Brain microvascular endothelial cell (primary cell): Measurements from ENCODE around the gene GPR150.

Experiments
- DNase-seq: peaks from one replicate; pipeline ENCODE4 v3.0.0-alpha.2; 2020
- H3K27ac ChIP-seq: fragments of 250-450 bp; sonication (Bioruptor Pico); 2 replicates; pipeline ENCODE4 v1.5.1; 2020; ENCODE audit warnings: mild to moderate bottlenecking, moderate library complexity
- H3K27me3 ChIP-seq: fragments of 250-450 bp; sonication (Bioruptor Pico); replicated peaks from 2 replicates; pipeline ENCODE4 v1.5.1; 2020; ENCODE audit warnings: mild to moderate bottlenecking
- H3K36me3 ChIP-seq: fragments of 250-450 bp; sonication (Bioruptor Pico); replicated peaks from 2 replicates; pipeline ENCODE4 v1.5.1; 2020; ENCODE audit warnings: mild to moderate bottlenecking
- H3K4me3 ChIP-seq: 2 replicates; pipeline ENCODE4 v1.5.1; 2011; ENCODE audit warnings: low read depth, mild to moderate bottlenecking, control low read depth, low read length, moderate library complexity
- in situ Hi-C: cut with HindIII; loops from 2 replicates; pipeline ENCODE4 v1.10.0; 2017; ENCODE audit warnings: low sequenced_read_pairs, low pct_ligation_motif_present
- TF ChIP-seq, protein P1 (sequence below): IDR thresholded peaks from 2 replicates; pipeline ENCODE4 v1.5.1; 2011; ENCODE audit warnings: low read depth, mild to moderate bottlenecking, moderate library complexity, low read length, control low read depth, inconsistent platforms; ENCODE audit errors: missing control alignments

The GPR150 gene

GRCh38 chr5:95647886-95648860, 28.3 kb downstream of the GPR150 start:
- TF ChIP-seq, protein P1, sequence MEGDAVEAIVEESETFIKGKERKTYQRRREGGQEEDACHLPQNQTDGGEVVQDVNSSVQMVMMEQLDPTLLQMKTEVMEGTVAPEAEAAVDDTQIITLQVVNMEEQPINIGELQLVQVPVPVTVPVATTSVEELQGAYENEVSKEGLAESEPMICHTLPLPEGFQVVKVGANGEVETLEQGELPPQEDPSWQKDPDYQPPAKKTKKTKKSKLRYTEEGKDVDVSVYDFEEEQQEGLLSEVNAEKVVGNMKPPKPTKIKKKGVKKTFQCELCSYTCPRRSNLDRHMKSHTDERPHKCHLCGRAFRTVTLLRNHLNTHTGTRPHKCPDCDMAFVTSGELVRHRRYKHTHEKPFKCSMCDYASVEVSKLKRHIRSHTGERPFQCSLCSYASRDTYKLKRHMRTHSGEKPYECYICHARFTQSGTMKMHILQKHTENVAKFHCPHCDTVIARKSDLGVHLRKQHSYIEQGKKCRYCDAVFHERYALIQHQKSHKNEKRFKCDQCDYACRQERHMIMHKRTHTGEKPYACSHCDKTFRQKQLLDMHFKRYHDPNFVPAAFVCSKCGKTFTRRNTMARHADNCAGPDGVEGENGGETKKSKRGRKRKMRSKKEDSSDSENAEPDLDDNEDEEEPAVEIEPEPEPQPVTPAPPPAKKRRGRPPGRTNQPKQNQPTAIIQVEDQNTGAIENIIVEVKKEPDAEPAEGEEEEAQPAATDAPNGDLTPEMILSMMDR, result no peak
- in situ Hi-C loops, result no loop called here
- Histone ChIP-seq H3K27ac (no peak overlapping the region), H3K4me3 (no peak overlapping the region), H3K36me3 (no peaks in the 10 kb centered on the region), H3K27me3 (no peaks in the 10 kb centered on the region)
- DNase-seq, result no peak

DNA sequence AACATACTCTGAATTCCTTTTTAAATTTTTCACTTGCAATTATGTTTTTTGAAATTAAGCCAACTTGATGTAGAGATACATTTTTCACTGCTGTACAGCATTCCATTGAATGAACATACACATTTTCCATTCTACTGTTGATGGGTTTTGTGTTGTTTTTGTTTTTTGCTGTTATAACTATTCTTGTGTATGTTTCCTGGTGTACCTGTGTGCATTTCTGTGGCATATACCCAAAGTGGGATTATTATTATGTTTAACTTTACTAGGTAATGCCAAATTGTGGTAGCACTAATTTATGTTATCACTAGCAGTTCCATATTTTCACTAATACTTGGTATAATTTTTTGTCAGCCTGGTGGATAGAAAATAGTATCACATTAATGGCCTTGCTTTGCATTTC, 29.4 kb downstream of the GPR150 start:
- Histone ChIP-seq H3K36me3 (no peaks in the 10 kb centered on the region), H3K27ac (no peak overlapping the region), H3K27me3 (no peaks in the 10 kb centered on the region), H3K4me3 (no peak overlapping the region)
- TF ChIP-seq, protein P1, result no peak
- in situ Hi-C loops, result no loop called here
- no peak for DNase-seq

- H3K36me3 ChIP-seq, result no peaks in the 10 kb centered on the region
- TF ChIP-seq, protein P1, result no peak
- in situ Hi-C loops, result loop anchor here (25.0 kb wide), 1 partner anchor 187 kb away; no protein-coding TSS in a partner anchor
- H3K27me3 ChIP-seq, result no peaks in the 10 kb centered on the region
- DNase-seq, result no peak
- no peak overlapping the region for H3K27ac ChIP-seq
- H3K4me3 ChIP-seq, result no peak overlapping the region
Measured at GRCh38 chr5:95649842-95650620, 30.1 kb downstream of the GPR150 start.

DNA sequence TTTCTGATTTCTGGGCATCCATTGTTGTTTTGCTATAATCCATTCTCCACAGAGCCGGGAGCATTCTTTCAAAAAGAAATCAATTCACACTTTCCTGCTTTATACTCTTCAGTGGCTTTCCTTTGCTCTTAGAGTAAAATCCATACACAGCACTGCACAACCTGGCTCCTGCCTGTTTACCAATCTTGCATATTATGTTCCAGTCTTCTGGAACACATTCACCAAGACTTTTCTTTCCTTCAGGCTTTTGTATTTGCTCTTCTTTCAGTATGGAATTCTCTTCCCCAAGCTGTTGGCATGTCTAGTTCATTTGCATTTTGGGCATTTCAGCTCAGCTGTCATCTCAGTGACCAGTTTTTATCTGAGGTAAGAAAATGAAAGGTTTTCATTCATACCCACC, 33.0 kb downstream of the GPR150 start:
- TF ChIP-seq, protein P1, result no peak

DNA sequence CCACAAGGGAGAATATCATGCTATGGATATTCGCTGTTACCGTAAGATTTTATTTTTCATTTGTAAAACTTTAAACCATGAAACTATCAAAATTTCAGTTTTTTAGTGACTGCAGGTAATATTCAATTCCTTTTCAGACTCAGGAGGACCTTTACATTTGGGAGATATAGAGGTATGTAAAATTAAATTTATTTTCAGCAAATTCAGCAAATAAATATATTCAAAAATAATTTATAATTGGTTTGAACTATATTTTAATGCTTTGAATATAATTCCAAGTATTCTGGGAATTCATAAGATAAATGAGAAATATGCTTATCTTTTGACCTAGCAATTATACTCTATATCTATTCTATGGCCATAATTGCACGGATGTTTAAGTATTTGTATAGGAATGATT, 34.3 kb downstream of the GPR150 start:
- in situ Hi-C loops, result loop anchor here (25.0 kb wide), 1 partner anchor 183 kb away; no protein-coding TSS in a partner anchor
- H3K36me3 ChIP-seq, result no peaks in the 10 kb centered on the region
- no peak for DNase-seq
- TF ChIP-seq, protein P1, result no peak
- H3K27ac ChIP-seq, result no peak overlapping the region
- no peaks in the 10 kb centered on the region for H3K27me3 ChIP-seq
- H3K4me3 ChIP-seq, result no peak overlapping the region

More for the DNA sequence above, 33.0 kb downstream of the GPR150 start:
- no peak for DNase-seq
- Histone ChIP-seq H3K27ac (no peak overlapping the region), H3K4me3 (no peak overlapping the region), H3K36me3 (no peaks in the 10 kb centered on the region), H3K27me3 (no peaks in the 10 kb centered on the region)
- in situ Hi-C loops, result loop anchor here (25.0 kb wide), 1 partner anchor 184 kb away; no protein-coding TSS in a partner anchor
